Hematopoietic multipotent progenitor cell (in vitro differentiated cells): Measurements from ENCODE around the gene SLC5A12. TPM values are rescaled to one million over a fixed set of nuclear protein-coding genes. Genes with fewer than 3 reads are reported as not detected.
A peak's percentile ranks its signal among the peaks of the same experiment; 100 is the strongest.
"Not testable (repeated sequence)": the region's sequence is repeated elsewhere in the genome, so short reads cannot be mapped to it uniquely, and the experiment has no call there.

Experiments used
- DNase-seq, 3 donors: peaks; one replicate each; pipeline ENCODE4 v3.0.0-alpha.2; 2011 to 2015; ENCODE audit warnings: low read depth in 2 of 3, low spot score in 2 of 3
- total RNA-seq: library from RNA; depleted of rRNA; stranded (reverse); fragments of >200 nt; gene quantifications from one replicate; pipeline ENCODE4 v1.2.3, GENCODE V29; 2012

SLC5A12 gene
- total RNA-seq, 1 donor = not detected

- no peak for DNase-seq
Observed at GRCh38 chr11:26662916-26663315, 58.9 kb downstream of the SLC5A12 start.

- no peak for DNase-seq
Observed at GRCh38 chr11:26655287-26655686, 66.6 kb downstream of the SLC5A12 start.

GRCh38 chr11:26651916-26652315 is 69.9 kb downstream of the SLC5A12 start:
- no peak for DNase-seq

GRCh38 chr11:26649884-26650283 is 72.0 kb downstream of the SLC5A12 start:
- peak in 2 of 3 donors; percentile 19 to 57 for DNase-seq

- not testable (repeated sequence) for DNase-seq
Observed at GRCh38 chr11:26643314-26643713, 78.5 kb downstream of the SLC5A12 start.

GRCh38 chr11:26632691-26633159 is 89.1 kb downstream of the SLC5A12 start:
- DNase-seq = no peak

- no peak for DNase-seq
Observed at GRCh38 chr11:26626346-26626745, 95.5 kb downstream of the SLC5A12 start.

- no peak for DNase-seq
Observed at GRCh38 chr11:26623076-26623659, 98.7 kb downstream of the SLC5A12 start.

GRCh38 chr11:26622181-26622580 is 99.7 kb downstream of the SLC5A12 start:
- DNase-seq = no peak

- DNase-seq = no peak
Observed at GRCh38 chr11:26621132-26621531, 100.7 kb downstream of the SLC5A12 start.

- DNase-seq = no peak
Observed at GRCh38 chr11:26620282-26621045, 101.4 kb downstream of the SLC5A12 start.

GRCh38 chr11:26618441-26618840 is 103.4 kb downstream of the SLC5A12 start:
- DNase-seq = no peak

Other genes starting within 250 kb of the SLC5A12 start
- not detected for gene MUC15, start 149.8 kb downstream of the SLC5A12 start, total RNA-seq